Endothelial cell of umbilical vein (primary cell): ENCODE data around the gene RANBP17. TPM values are rescaled to one million over a fixed set of nuclear protein-coding genes. Genes with fewer than 3 reads are reported as not detected.

Experiments used
- BruUV-seq: library from RNA; stranded (reverse); fragments of 400-500 nt; replicated peaks from 2 replicates; lab custom pipeline; 2021; lab: Mats Ljungman, UMichigan
- CTCF ChIA-PET: fragments of 300-600, 350-600 bp; sonication (Branson Sonifier 250); formaldehyde crosslinking; loops from one replicate; lab custom pipeline; 2021; ENCODE audit warnings: antibody characterized with exemption, inconsistent platforms; lab: Charles Lee
- POLR2A ChIA-PET: fragments of 300-600, 350-600 bp; sonication (Branson Sonifier 250); formaldehyde crosslinking; loops from one replicate; lab custom pipeline; 2021; ENCODE audit warnings: antibody characterized with exemption, inconsistent platforms; lab: Charles Lee
- DNase-seq: peaks from one replicate; pipeline ENCODE4 v3.0.0-alpha.2; 2011; ENCODE audit warnings: low read depth, low spot score
- FAIRE-seq: peaks from 2 replicates; lab custom pipeline; 2011; peaks lifted over from hg19 to GRCh38; lab: Jason Lieb, UNC
- H2AFZ ChIP-seq: 2 replicates; pipeline ENCODE4 v1.6.0; 2012; ENCODE audit warnings: low read depth, low read length, control low read depth, inconsistent platforms
- H3K27ac ChIP-seq: 2 replicates; pipeline ENCODE4 v1.5.1; 2011; ENCODE audit warnings: low read depth, mild to moderate bottlenecking, control low read depth, low read length, moderate library complexity; ENCODE audit not compliant: insufficient read depth
- H3K27me3 ChIP-seq, 2 experiments: 2 replicates each; pipeline versions ENCODE4 v1.6.0 to v1.6.1; 2011; ENCODE audit warnings: low read length in 2 of 2, mixed read lengths in 1 of 2; ENCODE audit not compliant: control insufficient read depth in 2 of 2, insufficient read depth in 2 of 2
- H3K36me3 ChIP-seq, 2 experiments: 2 replicates in 1 of 2; 3 replicates in 1 of 2; pipeline ENCODE4 v1.5.1; 2011; ENCODE audit warnings: low read length in 2 of 2, mild to moderate bottlenecking in 1 of 2, moderate library complexity in 1 of 2; ENCODE audit not compliant: control insufficient read depth in 2 of 2, insufficient read depth in 2 of 2; ENCODE audit errors: extremely low read depth in 1 of 2
- H3K4me1 ChIP-seq: 3 replicates; pipeline ENCODE4 v1.5.1; 2011; ENCODE audit warnings: mild to moderate bottlenecking, low read length; ENCODE audit not compliant: control insufficient read depth, insufficient read depth; ENCODE audit errors: extremely low read depth
- H3K4me2 ChIP-seq: 2 replicates; pipeline ENCODE4 v1.6.1; 2011; ENCODE audit warnings: low read length, control low read depth, mixed read lengths; ENCODE audit not compliant: insufficient read depth
- H3K4me3 ChIP-seq, 3 experiments: fragments of 200-600 bp in 1 of 3; sonication (generic), shearing (Covaris generic) in 1 of 3; replicated peaks in 1 of 3; 2 replicates each; pipeline ENCODE4 v1.5.1; 2011 to 2016; ENCODE audit warnings: control low read depth in 3 of 3, low read length in 3 of 3, mild to moderate bottlenecking in 2 of 3, inconsistent platforms in 1 of 3, low read depth in 1 of 3, moderate library complexity in 1 of 3; ENCODE audit not compliant: insufficient read depth in 1 of 3
- H3K79me2 ChIP-seq: 2 replicates; pipeline ENCODE4 v1.6.0; 2012; ENCODE audit warnings: low read length, inconsistent platforms; ENCODE audit not compliant: control insufficient read depth, insufficient read depth
- H3K9ac ChIP-seq: replicated peaks from 2 replicates; pipeline ENCODE3; 2011; ENCODE audit warnings: low read length, control low read depth; ENCODE audit not compliant: insufficient read depth; ENCODE audit errors: extremely low read depth
- H3K9me1 ChIP-seq: replicated peaks from 3 replicates; pipeline ENCODE4 v1.6.0; 2011; ENCODE audit warnings: mild to moderate bottlenecking, low read length; ENCODE audit not compliant: control insufficient read depth, insufficient read depth; ENCODE audit errors: extremely low read depth
- H3K9me3 ChIP-seq: replicated peaks from 2 replicates; pipeline ENCODE4 v1.5.1; 2012; ENCODE audit warnings: low read length, inconsistent platforms; ENCODE audit not compliant: control insufficient read depth, insufficient read depth
- H4K20me1 ChIP-seq: replicated peaks from 2 replicates; pipeline ENCODE3; 2011; ENCODE audit warnings: mild to moderate bottlenecking, low read length; ENCODE audit not compliant: control insufficient read depth, insufficient read depth; ENCODE audit errors: extremely low read depth
- EZH2 ChIP-seq: IDR thresholded peaks from 2 replicates; pipeline ENCODE4 v1.6.1; 2012; ENCODE audit warnings: borderline replicate concordance, low read depth, mild to moderate bottlenecking, moderate library complexity, low read length, inconsistent platforms; ENCODE audit not compliant: severe bottlenecking
- FOS ChIP-seq: IDR thresholded peaks from 2 replicates; pipeline ENCODE4 v1.6.1; 2011; ENCODE audit warnings: mild to moderate bottlenecking, low read length, moderate library complexity, borderline replicate concordance; ENCODE audit not compliant: insufficient read depth
- GATA2 ChIP-seq: IDR thresholded peaks from 2 replicates; pipeline ENCODE4 v1.7.0; 2011; ENCODE audit warnings: low read depth, mild to moderate bottlenecking, moderate library complexity, mixed read lengths, low read length; ENCODE audit not compliant: insufficient read length, insufficient read depth
- JUN ChIP-seq: IDR thresholded peaks from 2 replicates; pipeline ENCODE4 v1.6.1; 2011; ENCODE audit warnings: borderline replicate concordance, low read depth; ENCODE audit not compliant: insufficient read length, insufficient read depth
- MAX ChIP-seq: IDR thresholded peaks from 2 replicates; pipeline ENCODE4 v1.6.1; 2011; ENCODE audit not compliant: insufficient read depth, insufficient read length
- MYC ChIP-seq: IDR thresholded peaks from one replicate; pipeline ENCODE4 v1.6.1; 2011; ENCODE audit warnings: mild to moderate bottlenecking, low read depth, low read length
- POLR2A ChIP-seq: IDR thresholded peaks from 2 replicates; pipeline ENCODE4 v1.6.1; 2012; ENCODE audit warnings: low read depth, mild to moderate bottlenecking, control low read depth, low read length
- POLR2AphosphoS5 ChIP-seq: IDR thresholded peaks from 2 replicates; pipeline ENCODE4 v1.6.1; 2012; ENCODE audit warnings: low read depth, mild to moderate bottlenecking, control low read depth, low read length, moderate library complexity; ENCODE audit not compliant: insufficient read depth
- dilution Hi-C: fragments of 300-500 bp; cut with MboI; formaldehyde crosslinking; loops from one replicate; pipeline ENCODE4 v1.15.0; 2019; ENCODE audit warnings: low sequenced_read_pairs; ENCODE audit not compliant: extremely low pct_ligation_motif_present
- intact Hi-C: fragments of 100-400 bp; cut with micrococcal nuclease; formaldehyde crosslinking; loops from one replicate; pipeline ENCODE4 v1.10.0; 2022
- polyA plus RNA-seq, 4 experiments: library from polyadenylated mRNA; depleted of rRNA in 3 of 4; stranded (reverse) in 3 of 4; unstranded in 1 of 4; fragments of >200 nt; gene quantifications; 2 replicates each; pipeline versions ENCODE4 v1.2.1 to v1.2.3, GENCODE V29; 2011 to 2012; ENCODE audit warnings: missing spikeins in 1 of 4
- total RNA-seq: library from RNA; stranded (reverse); gene quantifications from 2 replicates; pipeline ENCODE4 v1.2.3, GENCODE V29; 2021
- TF ChIP-seq, protein P1 (sequence below), 2 donors: IDR thresholded peaks; 1 replicate in 1 of 2; 2 replicates in 1 of 2; pipeline ENCODE4 v1.5.1; 2011; ENCODE audit warnings: low read length in 2 of 2, mild to moderate bottlenecking in 2 of 2, moderate library complexity in 2 of 2, control low read depth in 1 of 2, inconsistent platforms in 1 of 2, low read depth in 1 of 2; ENCODE audit not compliant: insufficient read depth in 1 of 2; ENCODE audit errors: extremely low read depth in 1 of 2

The RANBP17 gene
- total and polyA plus RNA-seq, 2 donors (not counting 3 experiments of a cell fraction or from before 2014, with no cell fraction given): 5.6 to 13.6 TPM

DNA sequence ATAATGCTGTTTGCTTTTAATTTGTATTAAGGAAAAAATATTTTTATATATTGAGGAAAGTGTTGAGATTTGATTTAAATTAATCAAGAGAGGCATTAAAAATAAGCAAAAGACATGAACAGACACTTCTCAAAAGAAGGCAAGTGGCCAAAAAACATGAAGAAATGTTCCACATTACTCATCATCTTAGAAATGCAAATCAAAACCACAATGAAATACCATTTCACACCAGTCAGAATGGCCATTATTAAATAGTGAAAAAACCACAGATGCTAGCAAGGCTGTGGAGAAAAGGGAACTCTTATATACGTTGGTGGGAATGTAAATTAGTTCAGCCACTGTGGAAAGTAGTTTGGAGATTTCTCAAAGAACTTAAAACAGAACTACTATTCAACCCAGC lies 45.9 kb downstream of the RANBP17 start:
- dilution Hi-C loops: no loop called here

DNA sequence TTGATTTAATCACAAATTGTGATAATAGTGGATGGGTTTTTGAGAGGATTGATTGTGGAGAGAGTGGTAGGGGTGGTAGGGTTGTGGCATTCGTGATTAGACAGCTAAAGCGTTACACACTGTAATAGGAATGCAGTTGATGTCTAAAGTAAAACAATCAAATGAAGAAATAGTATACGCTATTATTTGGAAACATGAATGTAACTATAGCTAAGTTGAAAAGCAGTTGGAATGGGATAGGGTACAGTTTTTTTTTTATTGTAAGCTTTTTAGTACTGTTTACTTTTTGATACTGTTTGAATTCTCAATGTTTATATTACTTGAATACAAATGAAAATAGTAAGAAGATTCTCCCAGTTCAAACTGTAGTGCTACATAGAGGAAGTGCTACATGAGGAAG lies 51.8 kb downstream of the RANBP17 start:
- H3K4me3 ChIP-seq: no peak overlapping the region
- H3K4me2 ChIP-seq: no peak overlapping the region
- H3K4me1 ChIP-seq: no peaks in the 10 kb centered on the region
- H3K9me1 ChIP-seq: no peaks in the 10 kb centered on the region
- H3K36me3 ChIP-seq: no peaks in the 10 kb centered on the region
- no TSS peak for BruUV-seq
- dilution Hi-C loops (no loop called here), intact Hi-C loops (no loop called here)
- ChIA-PET POLR2A (no interaction called here), CTCF (interaction anchor here (0.8 kb wide), 1 partner anchor 104 kb away, joined by 3 read pairs; no protein-coding TSS in a partner anchor)
- no peak overlapping the region for H2AFZ ChIP-seq
- no peak overlapping the region for H3K9ac ChIP-seq
- H3K27me3 ChIP-seq: no peaks in the 10 kb centered on the region
- no peak for TF ChIP-seq POLR2AphosphoS5
- TF ChIP-seq POLR2A: no peak
- no peak for TF ChIP-seq FOS
- TF ChIP-seq, protein P1, sequence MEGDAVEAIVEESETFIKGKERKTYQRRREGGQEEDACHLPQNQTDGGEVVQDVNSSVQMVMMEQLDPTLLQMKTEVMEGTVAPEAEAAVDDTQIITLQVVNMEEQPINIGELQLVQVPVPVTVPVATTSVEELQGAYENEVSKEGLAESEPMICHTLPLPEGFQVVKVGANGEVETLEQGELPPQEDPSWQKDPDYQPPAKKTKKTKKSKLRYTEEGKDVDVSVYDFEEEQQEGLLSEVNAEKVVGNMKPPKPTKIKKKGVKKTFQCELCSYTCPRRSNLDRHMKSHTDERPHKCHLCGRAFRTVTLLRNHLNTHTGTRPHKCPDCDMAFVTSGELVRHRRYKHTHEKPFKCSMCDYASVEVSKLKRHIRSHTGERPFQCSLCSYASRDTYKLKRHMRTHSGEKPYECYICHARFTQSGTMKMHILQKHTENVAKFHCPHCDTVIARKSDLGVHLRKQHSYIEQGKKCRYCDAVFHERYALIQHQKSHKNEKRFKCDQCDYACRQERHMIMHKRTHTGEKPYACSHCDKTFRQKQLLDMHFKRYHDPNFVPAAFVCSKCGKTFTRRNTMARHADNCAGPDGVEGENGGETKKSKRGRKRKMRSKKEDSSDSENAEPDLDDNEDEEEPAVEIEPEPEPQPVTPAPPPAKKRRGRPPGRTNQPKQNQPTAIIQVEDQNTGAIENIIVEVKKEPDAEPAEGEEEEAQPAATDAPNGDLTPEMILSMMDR (IDR thresholded peaks at IDR 0.05; ENCODE audit: extremely low read depth in 1 of 2, insufficient read depth in 1 of 2, low read depth in 1 of 2, low read length in 2 of 2): no peak
- no peak for TF ChIP-seq JUN
- no peak for TF ChIP-seq MYC
- no peak for TF ChIP-seq EZH2
- no peak for TF ChIP-seq GATA2
- TF ChIP-seq MAX: no peak
- DNase-seq: no peak
- no peaks in the 10 kb centered on the region for H3K79me2 ChIP-seq
- no peaks in the 10 kb centered on the region for H3K9me3 ChIP-seq
- no peak for FAIRE-seq
- no peaks in the 10 kb centered on the region for H4K20me1 ChIP-seq
- H3K27ac ChIP-seq: no peak overlapping the region

More for the DNA sequence above, 45.9 kb downstream of the RANBP17 start:
- no peaks in the 10 kb centered on the region for H3K36me3 ChIP-seq
- no peaks in the 10 kb centered on the region for H3K9me3 ChIP-seq
- TF ChIP-seq FOS (no peak), MYC (no peak), POLR2AphosphoS5 (no peak), GATA2 (no peak), POLR2A (no peak)
- H3K4me2 ChIP-seq: no peak overlapping the region
- FAIRE-seq (no peak), DNase-seq (no peak)
- no peaks in the 10 kb centered on the region for H3K9me1 ChIP-seq
- H3K4me1 ChIP-seq: no peaks in the 10 kb centered on the region
- BruUV-seq: no TSS peak
- ChIA-PET CTCF (interaction anchor here (1.6 kb wide), 1 partner anchor 12 kb away, joined by 4 read pairs; no protein-coding TSS in a partner anchor), POLR2A (no interaction called here)
- no peaks in the 10 kb centered on the region for H4K20me1 ChIP-seq
- H2AFZ ChIP-seq: no peak overlapping the region
- no peaks in the 10 kb centered on the region for H3K79me2 ChIP-seq
- intact Hi-C loops: no loop called here
- H3K27me3 ChIP-seq: no peaks in the 10 kb centered on the region
- H3K27ac ChIP-seq: no peak overlapping the region
- no peak overlapping the region for H3K4me3 ChIP-seq
- H3K9ac ChIP-seq: no peak overlapping the region
